Measurements from ENCODE around the gene CHORDC1.
"Not testable (repeated sequence)": the region's sequence is repeated elsewhere in the genome, so short reads cannot be mapped to it uniquely, and the experiment has no call there.

CHORDC1 gene

DNA sequence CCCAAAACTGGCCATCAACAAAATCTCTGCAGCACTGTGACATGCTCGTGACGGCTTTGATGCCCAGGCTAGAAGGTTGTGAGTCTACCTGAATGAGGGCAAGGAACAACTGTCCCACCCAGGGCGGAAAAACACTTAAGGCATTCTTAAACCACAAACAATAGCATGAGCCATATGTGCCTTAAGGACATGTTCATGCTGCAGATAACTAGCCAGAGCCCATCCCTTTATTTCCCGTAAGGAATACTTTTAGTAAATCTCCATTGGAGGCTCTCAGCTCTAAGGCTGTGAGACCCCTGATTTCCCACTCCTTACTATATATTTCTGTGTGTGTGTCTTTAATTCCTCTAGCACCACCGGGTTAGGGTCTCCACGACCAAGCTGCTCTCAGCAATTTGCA is 3.4 kb downstream of the CHORDC1 start:
- DNase-seq (ENCODE audit: low read depth): no peak
- no peak for TF ChIP-seq CTCF (IDR thresholded peaks at IDR 0.05; ENCODE audit: low read length, missing control alignments)
- H3K4me3 ChIP-seq (replicated peaks; ENCODE audit: low read depth, low read length): no peak overlapping the region

DNA sequence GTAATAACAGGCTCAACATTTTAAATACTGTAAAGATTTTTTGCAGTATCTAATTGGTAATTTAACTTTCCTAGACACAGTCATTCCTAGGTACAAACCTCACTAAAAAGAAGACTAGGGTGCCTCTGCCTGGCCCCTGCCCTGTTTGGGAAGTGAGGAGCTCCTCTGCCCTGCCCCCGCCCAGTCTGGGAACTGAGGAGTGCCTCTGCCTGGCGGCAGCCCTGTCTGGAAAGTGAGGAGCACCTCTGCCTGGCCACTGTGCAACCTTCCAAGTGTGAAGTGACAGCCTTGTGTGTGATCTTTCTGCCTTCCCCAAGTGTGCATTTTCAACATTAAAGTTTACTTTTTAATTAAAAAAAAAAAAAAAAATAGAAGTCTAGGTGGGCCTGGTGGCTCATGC is 4.2 kb downstream of the CHORDC1 start:
- DNase-seq (ENCODE audit: low read depth): no peak
- no peak for TF ChIP-seq CTCF (IDR thresholded peaks at IDR 0.05; ENCODE audit: low read length, missing control alignments)
- no peak overlapping the region for H3K4me3 ChIP-seq (replicated peaks; ENCODE audit: low read depth, low read length)

DNA sequence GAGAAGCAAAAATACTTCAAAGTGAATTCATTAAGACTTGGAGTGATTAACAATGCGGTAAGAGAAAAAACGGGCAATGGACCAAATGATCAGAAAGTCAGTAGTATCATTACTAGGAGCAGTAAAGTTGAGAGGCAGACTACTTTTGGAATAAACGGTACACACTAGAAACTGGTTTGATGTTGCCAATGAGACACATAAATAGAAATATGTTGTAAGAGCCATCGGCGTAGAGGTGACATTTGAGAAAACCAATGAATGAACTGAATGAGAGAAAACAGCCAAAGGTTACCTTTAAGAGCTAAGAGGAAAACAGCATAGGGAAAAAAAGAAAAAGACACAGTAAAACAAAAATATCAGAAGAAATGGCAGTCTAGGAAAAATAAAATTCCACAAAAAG is 6.2 kb downstream of the CHORDC1 start:
- TF ChIP-seq CTCF (IDR thresholded peaks at IDR 0.05; ENCODE audit: low read length, missing control alignments): no peak
- DNase-seq (ENCODE audit: low read depth): no peak
- no peak overlapping the region for H3K4me3 ChIP-seq (replicated peaks; ENCODE audit: low read depth, low read length)

- no peak overlapping the region for H3K4me3 ChIP-seq (replicated peaks; ENCODE audit: low read depth, low read length)
- DNase-seq (ENCODE audit: low read depth): no peak
- TF ChIP-seq CTCF (IDR thresholded peaks at IDR 0.05; ENCODE audit: low read length, missing control alignments): no peak
Observed at GRCh38 chr11:90213322-90213721, 9.5 kb downstream of the CHORDC1 start.

- DNase-seq (ENCODE audit: low read depth): no peak
- no peak for TF ChIP-seq CTCF (IDR thresholded peaks at IDR 0.05; ENCODE audit: low read length, missing control alignments)
- H3K4me3 ChIP-seq (replicated peaks; ENCODE audit: low read depth, low read length): no peak overlapping the region
Observed at GRCh38 chr11:90208857-90209256, 14.0 kb downstream of the CHORDC1 start.

DNA sequence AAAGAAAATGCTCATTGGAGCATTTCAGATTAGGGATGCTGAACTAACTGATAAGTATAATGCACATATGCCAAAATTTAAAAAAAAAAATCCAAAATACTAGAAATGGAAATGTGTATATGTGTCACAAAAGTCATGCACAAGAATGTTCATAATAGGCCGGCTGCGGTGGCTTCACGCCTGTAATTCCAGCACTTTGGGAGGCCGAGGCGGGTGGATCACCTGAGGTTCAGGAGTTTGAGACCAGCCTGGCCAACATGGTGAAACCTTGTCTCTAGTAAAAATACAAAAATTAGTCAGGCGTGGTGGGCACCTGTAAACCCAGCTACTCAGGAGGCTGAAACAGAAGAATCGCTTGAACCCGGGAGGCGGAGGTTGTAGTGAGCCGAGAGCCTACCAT is 14.9 kb downstream of the CHORDC1 start:
- DNase-seq (ENCODE audit: low read depth); H3K4me3 ChIP-seq (replicated peaks; ENCODE audit: low read depth, low read length): not testable (repeated sequence)

DNA sequence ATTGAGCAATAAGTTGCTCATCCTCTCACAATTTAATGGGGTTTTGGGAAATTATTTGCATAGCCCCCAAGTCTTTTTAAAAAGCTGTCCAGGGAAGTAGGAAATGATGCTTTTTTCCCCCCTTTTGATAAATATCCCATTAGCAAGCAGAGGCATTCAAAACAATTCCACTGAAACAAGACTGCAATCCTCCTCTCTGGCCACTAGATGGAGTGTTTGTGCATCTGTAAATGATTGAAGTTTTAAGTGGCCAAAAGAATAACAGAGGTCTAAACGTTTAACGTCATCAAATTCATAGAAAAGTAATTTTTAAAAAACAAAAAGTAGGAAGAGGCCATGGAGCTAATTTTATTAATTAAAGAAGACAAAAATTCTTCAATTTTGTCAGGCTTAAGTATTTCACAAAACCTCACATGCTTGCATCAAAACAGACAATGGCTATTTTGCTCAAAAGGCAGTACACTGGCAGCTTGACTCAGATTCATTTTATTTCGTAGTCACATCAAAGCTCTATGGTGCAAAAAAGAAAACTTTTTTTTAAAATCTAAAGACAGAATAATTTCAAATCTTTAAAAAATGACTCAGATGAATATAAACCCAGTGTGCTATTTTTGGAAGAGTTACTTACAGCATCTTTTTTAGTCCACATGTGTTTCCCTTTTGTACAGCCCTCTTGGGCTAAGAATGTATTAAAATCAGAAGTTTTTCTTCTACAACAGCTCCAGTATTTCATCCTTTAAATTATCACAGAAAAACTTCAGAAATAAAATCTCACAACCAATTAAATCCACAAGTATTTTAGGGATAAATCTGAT is 17.8 kb downstream of the CHORDC1 start:
- peak; percentile 98 for TF ChIP-seq CTCF (IDR thresholded peaks at IDR 0.05; ENCODE audit: low read length, missing control alignments)
- peak; percentile 80 for DNase-seq (ENCODE audit: low read depth)
- no peak overlapping the region for H3K4me3 ChIP-seq (replicated peaks; ENCODE audit: low read depth, low read length)

All from fibroblast of pulmonary artery (primary cell).